HG03342 (cell line): ENCODE results near the gene KRT77.
"Not testable (repeated sequence)": the region's sequence is repeated elsewhere in the genome, so short reads cannot be mapped to it uniquely, and the experiment has no call there.

ENCODE experiments used
- ATAC-seq: cut with Tn5 transposase; IDR thresholded peaks from one replicate; pipeline ENCODE4 v1.9.1; 2021; ENCODE audit warnings: mild to moderate bottlenecking, moderate library complexity; ENCODE audit not compliant: unreplicated experiment

The KRT77 gene

GRCh38 chr12:52703424-52703823 lies at the start of gene KRT77:
Gene KRT77, minus strand, starts transcription at chr12:52703524. Its CDS starts 90 bp downstream, at chr12:52703434.
- ATAC-seq, result no peak

GRCh38 chr12:52752516-52752915 lies 49.2 kb upstream of the KRT77 start:
- ATAC-seq, result no peak

- no peak for ATAC-seq
These were observed 48.5 kb upstream of the KRT77 start for GRCh38 chr12:52751795-52752194.

- ATAC-seq, result not testable (repeated sequence)
These were observed 47.2 kb upstream of the KRT77 start for GRCh38 chr12:52750532-52750931.

- ATAC-seq, result no peak
These were observed 46.5 kb upstream of the KRT77 start for GRCh38 chr12:52749827-52750226.

GRCh38 chr12:52748578-52748977 lies 45.3 kb upstream of the KRT77 start:
- ATAC-seq, result no peak

GRCh38 chr12:52745554-52745953 lies 42.2 kb upstream of the KRT77 start:
- no peak for ATAC-seq

- ATAC-seq, result no peak
These were observed 41.3 kb upstream of the KRT77 start for GRCh38 chr12:52744493-52745156.

- ATAC-seq, result no peak
These were observed 39.6 kb upstream of the KRT77 start for GRCh38 chr12:52742822-52743457.

GRCh38 chr12:52742196-52742580 lies 38.9 kb upstream of the KRT77 start:
- ATAC-seq, result no peak

GRCh38 chr12:52741375-52742195 lies 38.3 kb upstream of the KRT77 start:
- no peak for ATAC-seq

GRCh38 chr12:52740584-52740983 lies 37.3 kb upstream of the KRT77 start:
- ATAC-seq, result no peak

- no peak for ATAC-seq
These were observed 36.6 kb upstream of the KRT77 start for GRCh38 chr12:52739963-52740362.

- ATAC-seq, result no peak
These were observed 32.7 kb upstream of the KRT77 start for GRCh38 chr12:52735816-52736632.

GRCh38 chr12:52735106-52735505 lies 31.8 kb upstream of the KRT77 start:
- no peak for ATAC-seq

GRCh38 chr12:52730793-52731192 lies 27.5 kb upstream of the KRT77 start:
- no peak for ATAC-seq

- no peak for ATAC-seq
These were observed 27.1 kb upstream of the KRT77 start for GRCh38 chr12:52730383-52730782.

- no peak for ATAC-seq
These were observed 25.8 kb upstream of the KRT77 start for GRCh38 chr12:52729147-52729546.

GRCh38 chr12:52728374-52728773 lies 25.1 kb upstream of the KRT77 start:
- ATAC-seq, result no peak

- ATAC-seq, result no peak
These were observed 23.7 kb upstream of the KRT77 start for GRCh38 chr12:52727037-52727436.

- ATAC-seq, result no peak
These were observed 23.1 kb upstream of the KRT77 start for GRCh38 chr12:52726451-52726850.
